Cardiac fibroblast (primary cell): Measurements from ENCODE around the gene HES5.

Experiments used
- DNase-seq, 2 donors: peaks; one replicate each; pipeline versions ENCODE4 v3.0.0 to v3.0.0-alpha.2; 2010; ENCODE audit warnings: low read depth in 2 of 2
- H3K4me3 ChIP-seq, 2 donors: replicated peaks in 1 of 2; 1 replicate in 1 of 2; 2 replicates in 1 of 2; pipeline ENCODE4 v1.5.1; 2011; ENCODE audit warnings: low read depth in 2 of 2, low read length in 2 of 2, mild to moderate bottlenecking in 2 of 2, moderate library complexity in 1 of 2
- TF ChIP-seq, protein P1 (sequence below): IDR thresholded peaks from one replicate; pipeline ENCODE4 v1.5.1; 2011; ENCODE audit warnings: low read depth, mild to moderate bottlenecking, low read length, inconsistent platforms

HES5 gene

GRCh38 chr1:2502210-2502609 lies 27.9 kb downstream of the HES5 start:
- DNase-seq: no peak
- TF ChIP-seq, protein P1, sequence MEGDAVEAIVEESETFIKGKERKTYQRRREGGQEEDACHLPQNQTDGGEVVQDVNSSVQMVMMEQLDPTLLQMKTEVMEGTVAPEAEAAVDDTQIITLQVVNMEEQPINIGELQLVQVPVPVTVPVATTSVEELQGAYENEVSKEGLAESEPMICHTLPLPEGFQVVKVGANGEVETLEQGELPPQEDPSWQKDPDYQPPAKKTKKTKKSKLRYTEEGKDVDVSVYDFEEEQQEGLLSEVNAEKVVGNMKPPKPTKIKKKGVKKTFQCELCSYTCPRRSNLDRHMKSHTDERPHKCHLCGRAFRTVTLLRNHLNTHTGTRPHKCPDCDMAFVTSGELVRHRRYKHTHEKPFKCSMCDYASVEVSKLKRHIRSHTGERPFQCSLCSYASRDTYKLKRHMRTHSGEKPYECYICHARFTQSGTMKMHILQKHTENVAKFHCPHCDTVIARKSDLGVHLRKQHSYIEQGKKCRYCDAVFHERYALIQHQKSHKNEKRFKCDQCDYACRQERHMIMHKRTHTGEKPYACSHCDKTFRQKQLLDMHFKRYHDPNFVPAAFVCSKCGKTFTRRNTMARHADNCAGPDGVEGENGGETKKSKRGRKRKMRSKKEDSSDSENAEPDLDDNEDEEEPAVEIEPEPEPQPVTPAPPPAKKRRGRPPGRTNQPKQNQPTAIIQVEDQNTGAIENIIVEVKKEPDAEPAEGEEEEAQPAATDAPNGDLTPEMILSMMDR: no peak
- no peak overlapping the region for H3K4me3 ChIP-seq

GRCh38 chr1:2501820-2502119 lies 28.3 kb downstream of the HES5 start:
- H3K4me3 ChIP-seq: no peak overlapping the region
- DNase-seq: no peak
- TF ChIP-seq, protein P1: no peak

GRCh38 chr1:2501041-2501819 lies 28.8 kb downstream of the HES5 start:
- TF ChIP-seq, protein P1: no peak
- no peak for DNase-seq
- H3K4me3 ChIP-seq: no peak overlapping the region

DNA sequence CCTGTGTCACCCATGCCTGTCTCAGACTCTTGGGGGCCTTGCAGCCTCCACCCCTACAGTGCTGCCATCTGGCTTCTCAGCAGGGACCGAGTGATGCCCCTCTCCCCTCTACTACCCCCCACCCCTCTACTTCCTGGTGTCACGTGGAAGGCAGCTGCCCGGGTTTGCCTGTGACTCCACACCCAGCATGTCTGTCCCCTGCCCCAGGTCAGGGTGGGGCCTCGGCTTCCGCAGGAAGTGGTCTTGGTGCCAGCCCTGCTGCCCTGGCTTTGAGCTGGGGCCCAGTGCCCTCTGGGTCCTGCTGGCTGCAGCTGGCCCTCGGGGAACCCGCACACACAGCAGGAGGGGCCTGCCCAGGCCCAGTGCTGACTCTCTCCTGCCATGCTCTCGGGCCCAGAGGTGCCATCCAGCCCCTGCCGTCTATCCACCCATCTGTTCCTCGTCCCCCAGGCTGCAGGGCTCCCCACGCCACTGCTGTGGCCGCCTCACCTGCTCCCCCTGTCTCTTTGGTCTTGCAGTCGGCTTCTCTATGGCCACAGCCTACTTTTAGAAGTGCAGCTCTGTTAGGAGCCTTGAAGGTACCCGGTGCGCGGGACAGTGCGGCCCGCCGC lies 30.0 kb downstream of the HES5 start:
- no peak overlapping the region for H3K4me3 ChIP-seq
- no peak for DNase-seq
- TF ChIP-seq, protein P1: no peak

- DNase-seq: no peak
- TF ChIP-seq, protein P1: no peak
- H3K4me3 ChIP-seq: no peak overlapping the region
Measured at GRCh38 chr1:2499260-2499659, 30.8 kb downstream of the HES5 start.

DNA sequence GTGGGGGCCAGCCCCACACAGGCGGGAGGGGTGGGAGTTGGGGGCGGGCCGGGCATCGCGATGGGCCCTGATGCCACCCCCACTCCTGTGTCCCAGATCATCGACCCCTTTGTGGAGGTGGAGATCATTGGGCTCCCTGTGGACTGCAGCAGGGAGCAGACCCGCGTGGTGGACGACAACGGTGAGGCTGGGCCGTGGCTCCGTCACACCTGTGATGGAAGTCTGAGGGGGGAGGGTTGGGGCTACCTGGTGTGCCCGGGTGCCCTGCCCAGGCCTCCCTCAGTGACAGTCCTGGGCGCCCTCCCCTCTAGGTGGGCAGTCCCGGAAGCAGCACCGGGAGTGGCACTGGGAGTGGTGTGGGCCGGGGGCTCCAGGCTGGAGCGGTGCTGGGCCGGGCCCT lies 31.4 kb downstream of the HES5 start:
- TF ChIP-seq, protein P1: no peak
- no peak overlapping the region for H3K4me3 ChIP-seq
- no peak for DNase-seq
